ENCODE data around the gene ATF7. TPM values are rescaled to one million over a fixed set of nuclear protein-coding genes. Genes with fewer than 3 reads are reported as not detected.
A peak's percentile ranks its signal among the peaks of the same experiment; 100 is the strongest.

ATF7 gene
- total and polyA plus RNA-seq, 2 of the 4 experiments (the other 2 are of a cell fraction), result 7.0 to 16.3 TPM

GRCh38 chr12:53483225-53483978, 142.8 kb downstream of the ATF7 start:
- Histone ChIP-seq H3K79me1 (ENCODE audit: low read depth in 1 of 2, low read length in 2 of 2) (peaks cover 32 to 89% of the 10 kb centered on the region in 2 experiments), H3K4me2 (ENCODE audit: low read depth, low read length) (no peak overlapping the region), H3K27me3 (ENCODE audit: control insufficient read depth, insufficient read depth, low read length) (no peaks in the 10 kb centered on the region), H2AK9ac (replicated peaks; ENCODE audit: low read depth, low read length, poor library complexity) (peak overlapping the region; percentile 69), H4K91ac (ENCODE audit: insufficient read depth, low read depth, low read length) (no peak overlapping the region), H3K9me1 (ENCODE audit: insufficient read depth, low read length) (peaks cover 17% of the 10 kb centered on the region; the same call in 1 of the 2 replicates), H4K8ac (ENCODE audit: low read depth in 2 of 2, low read length in 2 of 2) (peak overlapping the region in 1 of 2 experiments; percentile 10; a peak in 1 of 4 replicates), H4K20me1 (ENCODE audit: insufficient read depth, low read length) (peaks cover 85% of the 10 kb centered on the region), H3K56ac (ENCODE audit: extremely low read depth, insufficient read depth, low read length) (no peak overlapping the region), H2BK15ac (ENCODE audit: low read depth, low read length) (no peak overlapping the region), H4K5ac (ENCODE audit: low read depth, low read length) (no peak overlapping the region), H2AFZ (replicated peaks; ENCODE audit: low read length, poor library complexity) (no peak overlapping the region), H3K9me3 (ENCODE audit: control insufficient read depth, insufficient read depth, low read length) (no peaks in the 10 kb centered on the region), H3K9ac (ENCODE audit: low read depth, low read length) (no peak overlapping the region), H3K4me1 (ENCODE audit: control insufficient read depth, insufficient read depth, low read length) (peaks cover 11% of the 10 kb centered on the region), H2BK120ac (ENCODE audit: low read depth, low read length) (no peak overlapping the region), H3K27ac (ENCODE audit: insufficient read depth, low read length) (no peak overlapping the region), H3K4me3 (ENCODE audit: insufficient read depth, low read depth, low read length) (no peak overlapping the region), H2AK5ac (ENCODE audit: low read depth, low read length) (no peak overlapping the region), H3K4ac (ENCODE audit: low read depth, low read length) (no peak overlapping the region), H2BK5ac (ENCODE audit: low read depth, low read length, poor library complexity, severe bottlenecking) (no peak overlapping the region), H3K23ac (ENCODE audit: low read depth, low read length) (no peak overlapping the region), H2BK20ac (ENCODE audit: low read depth, low read length) (no peak overlapping the region), H3K36me3 (ENCODE audit: control insufficient read depth, insufficient read depth, low read length) (peaks cover 80% of the 10 kb centered on the region), H3K18ac (ENCODE audit: low read depth, low read length) (no peak overlapping the region), H3K14ac (replicated peaks; ENCODE audit: low read depth, low read length) (no peak overlapping the region)
- WGBS, 2 experiments (ENCODE audit: extremely low coverage in 2 of 2, insufficient read length in 1 of 2), result 100% methylated on average over 1 of the region's 9 CpGs; no CpG with 5 or more reads in 1 of the 2 experiments
- dilution Hi-C loops (cut with HindIII; ENCODE audit: low sequenced_read_pairs, unreplicated experiment) (no loop called here), in situ Hi-C loops (cut with MboI; ENCODE audit: low sequenced_read_pairs) (no loop called here), intact Hi-C loops (cut with micrococcal nuclease) (no loop called here)
- ATAC-seq (ENCODE audit: low read depth) (no peak), DNase-seq (no peak)
- BruUV-seq (replicated peaks), result no TSS peak
- ChIA-PET POLR2A (ENCODE audit: unreplicated experiment) (interaction anchor here (0.8 kb wide), 1 partner anchor 15 kb away, joined by 5 read pairs; no protein-coding TSS in a partner anchor), CTCF (interaction anchor here (0.6 kb wide), 1 partner anchor 10 kb away, joined by 5 read pairs; no protein-coding TSS in a partner anchor)
- TF ChIP-seq BHLHE40 (IDR thresholded peaks at IDR 0.05; ENCODE audit: low read depth, low read length) (no peak), ELK1 (IDR thresholded peaks at IDR 0.05; ENCODE audit: borderline replicate concordance, low read depth, low read length) (no peak), MAZ (IDR thresholded peaks at IDR 0.05; ENCODE audit: borderline replicate concordance, low read depth, low read length) (no peak)

All from IMR-90 (cell line).